ENCODE measurements around the gene TSPAN18.

TSPAN18 gene

DNA sequence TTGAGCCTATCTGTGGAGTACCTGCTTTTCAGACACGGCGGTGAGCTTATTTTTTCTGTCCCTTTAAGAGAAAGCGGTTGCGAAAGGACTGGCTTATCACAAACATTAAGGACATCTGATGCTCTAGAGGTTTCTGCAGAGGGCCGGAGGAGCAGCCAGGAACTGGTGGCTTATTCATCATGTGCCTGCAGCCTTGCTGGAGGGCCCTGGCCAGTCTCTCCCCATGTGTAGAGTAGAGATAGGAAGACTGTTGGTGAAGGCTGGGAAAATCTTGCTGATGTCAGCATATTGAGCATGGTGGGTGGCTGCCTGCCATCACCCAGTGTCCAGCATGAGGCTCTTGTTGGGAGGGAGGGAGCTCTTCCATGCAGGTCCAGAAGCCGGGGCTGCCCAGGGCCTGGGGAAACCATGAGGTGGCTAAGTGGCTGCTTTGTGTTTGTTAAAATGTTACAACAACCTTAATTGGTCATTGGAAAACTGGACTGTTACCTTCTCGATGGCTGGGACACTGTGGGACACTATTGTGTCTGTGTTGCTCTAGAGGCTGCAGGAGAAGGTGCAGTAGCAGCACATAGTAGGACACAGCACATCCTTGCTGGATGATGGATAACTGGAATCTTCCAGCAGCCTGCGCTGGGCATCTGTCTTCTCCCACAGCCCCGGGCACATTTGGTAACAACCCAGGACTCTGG is 54.3 kb downstream of the TSPAN18 start:
- no peak for DNase-seq

DNA sequence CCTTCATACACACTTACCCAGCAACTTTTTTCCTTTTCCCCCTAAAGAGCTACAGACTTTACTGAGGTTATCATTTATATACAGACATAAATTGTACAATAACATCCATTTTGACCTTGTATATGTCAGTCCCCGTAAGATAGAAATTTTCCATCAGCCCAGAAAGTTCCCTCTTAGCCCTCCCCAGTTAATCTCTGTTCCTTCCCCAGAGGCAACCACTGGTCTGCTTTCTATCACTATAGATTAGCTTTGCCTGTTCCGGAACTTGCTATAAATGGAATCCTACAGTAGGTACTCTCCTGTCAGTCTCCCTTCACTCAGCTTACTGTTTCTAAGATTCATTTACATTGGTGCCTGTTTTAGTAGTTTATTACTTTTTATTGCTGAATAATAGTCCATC is 54.9 kb downstream of the TSPAN18 start:
- no peak for DNase-seq

DNA sequence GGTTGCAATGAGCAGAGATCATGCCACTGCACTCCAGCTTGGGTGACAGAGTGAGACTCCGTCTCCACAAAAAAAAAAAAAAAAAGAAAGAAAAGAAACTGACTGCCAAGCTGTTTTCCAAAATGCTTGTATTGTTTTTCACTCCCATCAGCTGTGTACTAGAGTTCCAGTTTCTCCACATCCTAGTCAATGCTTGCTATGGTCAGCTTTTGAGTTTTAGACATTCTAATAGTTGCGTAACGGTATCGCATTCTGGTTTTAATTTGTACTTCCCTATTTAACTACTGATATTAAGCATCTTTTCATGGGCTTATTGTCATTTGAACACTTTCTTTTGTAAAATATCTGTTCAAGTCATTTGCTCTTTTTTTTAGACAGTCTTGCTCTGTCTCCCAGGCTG is 55.7 kb downstream of the TSPAN18 start:
- DNase-seq = no peak

DNA sequence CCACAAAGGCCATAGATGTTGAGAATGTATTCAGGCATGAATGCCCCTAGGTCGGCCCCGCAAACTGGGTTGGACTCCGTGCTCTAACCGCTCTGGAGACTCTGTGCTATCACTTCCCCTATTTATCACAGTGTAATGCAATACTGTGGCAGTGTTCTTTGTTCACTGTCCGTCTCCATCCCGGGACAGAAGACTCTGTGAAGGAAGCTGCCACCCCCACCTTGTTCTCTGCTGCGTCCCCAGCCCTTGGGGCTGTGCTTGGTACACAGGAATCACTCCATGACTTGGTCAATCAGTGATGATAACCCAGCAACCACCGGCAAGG is 57.6 kb downstream of the TSPAN18 start:
- DNase-seq = no peak

DNA sequence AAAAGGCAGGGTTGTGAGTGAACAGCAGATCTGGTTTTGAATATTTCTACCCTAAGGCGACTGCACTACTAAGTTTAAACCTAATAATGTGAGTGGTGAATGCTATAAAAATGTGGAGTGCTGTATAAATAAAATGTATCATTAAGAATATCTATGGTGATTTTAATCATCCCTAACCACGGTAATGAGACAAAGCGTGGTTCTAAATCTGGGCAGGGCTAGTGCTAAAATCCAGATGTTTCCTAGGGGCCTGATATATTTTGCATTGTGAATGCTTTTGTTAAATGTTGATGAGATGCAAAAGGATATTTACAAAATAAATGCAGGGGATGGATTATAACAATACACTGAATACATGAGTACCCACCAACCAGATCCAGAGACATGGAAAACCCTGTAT is 58.1 kb downstream of the TSPAN18 start:
- DNase-seq = no peak

DNA sequence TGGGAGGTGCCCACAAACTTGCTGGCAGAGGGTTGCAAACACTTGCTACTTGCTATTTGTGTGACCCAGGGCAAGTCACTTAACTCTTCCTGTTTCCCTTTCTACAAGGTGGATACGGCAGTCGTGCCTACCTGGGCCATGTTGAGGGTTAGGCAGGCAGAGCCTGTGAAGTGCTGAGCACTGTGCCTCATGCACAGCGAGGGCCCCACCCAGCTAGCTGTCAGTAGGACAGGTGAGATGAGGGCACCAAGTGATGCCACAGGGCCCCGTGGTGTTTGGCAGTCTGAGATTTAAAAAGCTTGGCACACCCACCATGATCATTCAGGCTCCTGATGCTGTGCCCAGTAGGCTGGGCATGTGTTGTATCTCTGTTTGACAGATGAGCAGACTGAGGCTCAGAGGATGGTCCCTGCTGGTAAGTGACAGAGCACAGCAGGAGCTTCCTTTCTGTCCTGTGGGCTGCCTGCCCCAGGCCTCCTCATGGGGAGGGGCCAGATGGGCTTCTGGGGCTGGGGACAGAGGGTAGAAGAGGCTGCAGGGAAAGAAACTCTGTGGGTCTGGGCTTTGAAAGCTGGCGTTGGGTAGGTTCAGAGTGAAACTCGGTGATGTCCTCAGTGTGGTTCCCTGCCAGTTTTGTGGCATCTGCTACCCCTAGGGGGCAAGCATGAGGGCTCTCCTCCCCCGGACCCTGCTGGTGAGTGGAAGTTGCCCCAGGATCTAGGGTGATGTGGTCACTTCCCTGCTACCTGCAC is 59.3 kb downstream of the TSPAN18 start:
- no peak for DNase-seq

DNA sequence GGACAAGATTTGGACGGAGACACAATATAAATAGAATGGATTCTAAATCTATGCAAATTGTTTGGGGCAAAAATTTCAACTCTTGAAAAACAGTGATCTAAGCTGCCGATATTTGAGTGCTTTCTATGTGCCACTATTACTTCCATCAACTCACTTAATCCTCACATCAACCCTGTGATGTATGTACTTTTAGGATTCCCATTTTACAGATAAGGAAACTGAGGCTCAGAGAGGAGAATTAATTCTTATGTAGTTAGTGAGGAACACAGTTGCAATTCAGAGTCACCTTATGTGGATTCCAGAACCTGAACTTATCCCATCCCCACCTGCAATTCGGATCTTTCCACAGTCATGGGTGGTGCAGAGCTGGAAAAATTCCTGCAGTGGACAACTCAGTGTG is 60.3 kb downstream of the TSPAN18 start:
- DNase-seq = no peak

DNA sequence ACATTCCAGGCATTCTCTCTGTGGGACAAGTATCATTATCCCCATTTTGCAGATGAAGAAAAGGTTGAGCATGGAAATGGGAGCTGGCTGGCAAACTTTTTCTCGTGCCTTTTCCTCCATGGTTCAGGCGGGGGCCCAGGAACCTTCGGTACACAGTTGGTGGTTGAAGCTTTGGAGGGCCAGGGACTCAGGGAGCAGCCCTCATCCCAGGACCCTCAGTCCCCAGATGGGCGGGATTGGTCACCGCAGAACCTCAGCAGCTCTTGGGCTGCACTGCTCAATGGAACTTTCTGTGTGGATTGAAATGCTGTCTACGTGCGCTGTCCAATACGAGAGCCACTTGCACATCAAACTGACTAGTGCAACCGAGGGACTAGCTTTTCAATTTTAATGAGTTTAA is 61.2 kb downstream of the TSPAN18 start:
- no peak for DNase-seq

DNA sequence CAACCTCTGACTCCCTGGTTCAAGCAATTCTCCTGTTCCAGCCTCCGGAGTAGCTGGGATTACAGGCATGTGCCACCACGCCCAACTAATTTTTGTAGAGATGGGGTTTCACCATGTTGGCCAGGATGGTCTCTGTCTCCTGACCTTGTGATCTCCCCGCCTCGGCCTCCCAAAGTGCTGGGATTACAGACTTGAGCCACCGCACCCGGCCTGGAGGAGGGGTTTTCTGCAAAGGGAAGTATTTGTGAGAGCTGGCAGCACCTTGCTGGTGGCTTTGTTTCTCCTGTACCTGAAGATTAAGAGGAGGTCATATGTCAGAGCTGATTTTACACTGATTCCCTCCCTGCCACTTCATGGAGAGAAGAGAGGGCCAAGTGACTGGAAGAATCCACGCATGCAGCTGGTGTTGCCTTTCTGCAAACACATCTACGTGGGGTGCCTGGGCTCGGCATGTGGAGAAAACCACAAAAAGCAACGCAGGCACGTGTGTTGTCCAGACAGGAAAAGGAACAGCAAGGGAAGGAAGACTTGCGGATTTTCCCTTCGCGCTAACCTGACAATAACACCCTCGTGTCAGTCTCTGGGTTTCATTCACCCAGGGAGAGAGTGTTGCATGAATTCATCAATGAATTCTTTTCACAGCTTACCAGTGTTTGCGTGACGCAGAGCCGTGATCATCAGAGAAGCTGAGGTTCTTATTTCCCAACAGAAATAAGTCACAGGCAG is 61.9 kb downstream of the TSPAN18 start:
- no peak for DNase-seq

DNA sequence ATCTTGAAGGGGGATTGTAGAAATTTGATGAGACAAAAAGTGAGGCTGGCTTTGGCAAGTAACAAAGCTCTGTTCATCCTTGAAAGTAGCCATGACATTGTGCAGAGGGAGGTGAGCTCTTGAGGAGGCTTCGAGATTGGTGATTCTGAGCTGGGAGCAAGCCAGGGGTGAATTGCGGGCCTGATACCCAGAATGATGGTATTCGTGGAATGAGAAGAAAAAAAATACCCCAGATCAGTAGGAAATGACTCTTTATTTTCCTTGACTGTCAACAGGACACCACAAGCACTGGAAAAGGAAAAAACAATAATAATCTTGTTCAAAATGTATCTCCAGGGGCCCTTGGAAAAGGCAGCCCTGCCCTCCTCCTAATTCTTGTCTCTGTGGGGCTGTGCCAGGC is 62.7 kb downstream of the TSPAN18 start:
- DNase-seq = no peak

DNA sequence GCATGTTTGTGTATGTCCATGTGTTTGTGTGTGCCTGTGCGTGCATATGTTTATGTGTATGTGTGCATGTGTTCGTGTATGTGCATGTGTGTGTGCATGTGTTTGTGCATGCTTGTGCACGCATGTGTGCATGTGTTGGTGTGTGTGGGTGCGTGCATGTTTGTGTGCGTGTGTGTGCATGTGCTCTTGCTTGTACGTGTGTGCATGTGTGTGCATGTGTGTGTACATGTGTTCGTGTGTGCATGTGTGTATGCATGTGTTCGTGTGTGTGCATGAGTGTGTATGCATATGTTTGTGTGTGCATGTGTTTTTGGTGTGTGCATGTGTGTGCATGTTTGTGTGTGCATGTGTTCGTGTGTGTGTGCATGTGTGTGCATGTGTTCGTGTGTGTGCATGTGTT is 63.4 kb downstream of the TSPAN18 start:
- DNase-seq = no peak

DNA sequence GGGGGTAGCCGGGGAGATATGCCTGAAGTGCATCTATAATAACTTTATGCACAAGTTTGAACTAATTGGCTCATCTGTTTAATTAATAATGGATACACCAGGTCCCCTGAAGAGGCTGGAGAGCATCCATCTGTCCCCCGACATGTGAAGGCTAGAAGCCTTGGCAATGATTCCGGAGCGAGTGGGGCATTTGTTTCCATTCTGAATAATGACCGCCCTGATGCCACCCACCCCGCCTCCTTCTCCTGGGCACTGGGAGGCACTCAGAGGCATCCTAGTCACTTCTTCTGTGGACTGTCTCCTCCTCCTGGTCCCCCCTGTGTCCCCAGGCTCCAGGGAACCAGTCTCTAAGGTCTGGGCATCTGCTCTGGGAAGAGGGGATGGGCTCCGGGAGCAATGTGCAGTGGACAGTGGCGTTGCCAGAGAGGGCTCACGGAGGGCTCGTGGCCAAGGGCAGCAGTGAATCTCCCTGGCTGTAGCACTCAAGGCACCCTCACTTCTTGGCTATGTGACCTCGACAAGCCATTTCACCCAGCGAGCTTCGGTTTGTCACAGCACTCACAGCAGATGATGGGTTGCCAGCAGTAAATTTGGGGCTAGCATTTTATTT is 64.7 kb downstream of the TSPAN18 start:
- DNase-seq = no peak

DNA sequence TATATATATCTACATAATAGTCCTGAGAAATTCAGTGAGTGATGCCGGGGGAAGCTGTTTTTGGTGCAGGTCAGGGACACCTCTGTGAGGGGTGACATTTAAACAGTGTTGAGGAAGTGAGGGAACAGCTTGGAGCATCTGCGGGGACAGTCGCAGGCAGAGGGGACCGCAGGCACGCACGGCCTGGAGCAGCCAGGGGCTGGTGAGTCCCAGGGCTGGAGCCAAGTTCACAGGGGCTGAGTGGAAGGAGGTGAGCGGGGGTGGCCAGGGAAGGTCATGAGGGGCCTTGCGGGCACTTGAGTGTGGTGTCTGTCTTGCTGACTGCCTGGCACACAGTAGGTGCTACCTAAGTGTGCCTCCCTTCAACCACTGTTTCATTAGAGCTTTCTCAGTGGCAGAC is 65.4 kb downstream of the TSPAN18 start:
- DNase-seq = no peak

DNA sequence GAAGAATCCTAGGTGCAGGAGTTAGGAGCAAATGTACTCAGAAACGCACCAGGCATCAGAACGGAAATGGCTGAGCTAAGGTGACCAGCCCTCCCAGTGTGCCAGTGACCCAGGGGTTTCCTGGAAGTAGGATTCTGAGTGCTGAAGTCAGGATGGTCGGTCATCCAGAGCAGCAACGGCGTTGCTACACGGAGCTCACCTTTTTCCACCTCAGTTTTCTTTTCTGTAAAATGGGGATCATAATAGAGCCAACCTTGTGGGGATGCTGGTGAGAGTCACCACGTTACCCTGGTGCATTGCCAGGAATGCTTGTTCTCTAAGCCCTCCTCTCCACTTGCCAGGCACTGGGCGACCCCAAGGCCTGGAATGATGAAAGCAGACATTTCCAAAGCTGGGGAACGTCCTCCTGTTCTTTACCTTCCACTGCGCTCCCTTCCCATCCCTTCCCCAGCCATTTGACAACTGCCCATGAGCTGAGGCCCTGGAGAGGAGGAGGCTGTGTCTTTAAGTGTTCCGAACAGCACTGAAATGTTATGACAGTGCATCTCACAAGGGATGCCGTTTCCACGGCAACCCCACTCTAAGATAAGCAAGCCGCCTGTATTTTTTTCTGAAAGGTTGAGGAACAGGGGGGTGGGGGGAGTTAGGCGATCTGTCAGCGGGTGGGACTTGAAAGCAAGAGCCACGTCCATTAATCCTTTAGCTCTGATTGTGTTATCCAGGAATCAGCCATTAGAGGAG is 66.8 kb downstream of the TSPAN18 start:
- DNase-seq = no peak

DNA sequence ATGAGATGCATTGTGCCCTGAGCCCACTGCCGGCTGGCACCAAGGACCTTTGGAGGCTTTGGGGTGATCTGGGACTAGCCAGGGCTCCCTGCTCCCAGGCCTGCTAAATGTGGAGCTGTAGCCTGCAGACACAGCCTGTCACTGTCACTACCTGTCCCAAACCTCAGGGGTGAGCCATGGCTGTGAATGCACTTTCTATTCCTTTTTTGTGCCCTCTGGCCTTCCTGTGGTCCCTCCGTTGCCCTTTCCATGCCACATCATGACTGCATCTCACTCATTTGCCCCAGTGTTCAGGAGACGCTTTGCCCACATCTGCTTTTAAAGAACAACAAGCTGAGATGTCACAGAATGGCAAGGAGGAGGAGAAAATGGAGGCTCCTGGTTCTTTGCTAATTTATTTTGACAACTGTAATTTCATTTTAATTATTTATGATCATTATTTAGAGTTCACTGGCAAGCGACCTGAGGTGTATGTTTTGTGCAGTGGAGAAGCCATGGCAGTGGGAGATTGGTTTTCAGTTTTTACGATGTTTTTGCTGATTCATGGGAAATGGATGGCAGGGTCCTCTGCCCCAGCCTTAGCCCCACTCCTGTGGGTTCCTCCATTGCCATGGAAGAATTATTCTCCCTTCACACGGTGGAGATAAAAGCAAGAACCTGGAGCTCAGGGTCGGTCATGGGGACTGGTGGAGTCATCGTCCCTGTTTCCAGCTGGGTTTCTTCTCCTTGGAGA is 69.2 kb downstream of the TSPAN18 start:
- DNase-seq = no peak

DNA sequence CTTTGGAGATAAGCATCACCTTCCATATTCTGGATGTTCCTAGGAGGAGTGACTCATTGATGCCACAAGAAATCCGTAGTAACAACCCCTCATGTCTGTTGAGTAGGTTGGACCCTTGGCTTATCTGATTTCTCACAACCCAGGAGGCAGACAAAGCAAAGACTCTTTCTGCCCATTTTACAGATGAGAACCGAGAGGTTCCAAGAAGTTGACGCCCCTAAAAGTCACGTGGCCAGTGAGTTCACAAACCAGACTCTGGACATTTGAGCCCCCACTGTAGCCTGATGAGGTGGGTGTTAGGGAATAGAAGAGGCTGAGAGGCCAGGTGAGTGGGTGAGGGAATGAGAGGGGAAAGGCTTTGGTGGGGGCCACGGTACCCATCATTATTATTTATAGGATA is 70.3 kb downstream of the TSPAN18 start:
- no peak for DNase-seq

DNA sequence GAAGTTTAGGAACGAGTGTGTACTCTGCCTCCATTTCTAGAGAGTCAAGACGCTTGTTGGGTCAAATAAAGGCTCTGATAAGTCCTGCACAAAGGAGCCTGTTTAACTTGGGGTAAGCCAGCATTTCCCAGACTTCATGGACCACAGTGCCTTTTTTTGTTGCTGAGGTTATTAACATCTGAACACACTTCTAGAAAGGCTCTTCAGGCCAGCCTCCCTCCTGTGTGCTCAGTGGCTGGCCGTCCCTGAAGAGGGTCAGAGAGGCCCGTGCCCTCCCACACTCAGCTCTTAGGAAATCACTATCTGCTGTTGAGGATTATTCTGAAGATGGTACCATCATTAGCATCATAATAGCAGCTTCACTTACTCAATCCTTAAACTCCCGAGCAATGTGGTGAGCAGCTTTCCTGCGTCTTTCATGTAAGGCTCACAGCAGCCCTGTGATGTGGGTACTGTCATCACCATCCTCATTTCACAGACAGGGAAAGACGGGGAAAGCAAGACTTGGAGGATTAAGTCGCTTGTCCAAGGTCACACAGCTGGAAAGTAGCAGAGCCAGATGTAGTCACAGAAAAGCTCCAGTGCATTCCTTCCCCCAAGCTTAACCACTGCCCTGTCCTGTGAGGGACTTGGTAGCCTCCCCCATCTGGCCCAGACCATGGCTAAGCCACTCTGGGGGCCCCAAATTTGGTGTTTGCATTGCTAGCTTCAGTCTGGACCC is 71.3 kb downstream of the TSPAN18 start:
- DNase-seq = no peak

DNA sequence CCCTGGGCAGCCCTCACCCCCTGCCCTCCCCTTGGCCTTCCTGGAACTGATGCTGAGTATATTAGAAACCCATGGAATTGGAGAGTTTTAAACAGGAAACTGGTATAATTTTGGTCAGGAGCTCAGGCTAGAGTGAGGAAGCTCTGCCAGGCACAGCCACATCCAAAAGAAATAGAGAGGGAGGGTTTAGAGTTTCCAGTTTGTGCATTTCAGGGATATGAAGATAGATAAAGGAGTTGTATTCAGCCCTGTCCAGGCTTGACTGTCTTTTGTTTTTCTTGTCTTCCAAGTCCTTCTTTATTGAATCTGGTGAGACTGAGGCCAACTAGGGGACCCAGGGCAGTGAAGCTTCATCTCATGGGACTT is 71.8 kb downstream of the TSPAN18 start:
- no peak for DNase-seq

DNA sequence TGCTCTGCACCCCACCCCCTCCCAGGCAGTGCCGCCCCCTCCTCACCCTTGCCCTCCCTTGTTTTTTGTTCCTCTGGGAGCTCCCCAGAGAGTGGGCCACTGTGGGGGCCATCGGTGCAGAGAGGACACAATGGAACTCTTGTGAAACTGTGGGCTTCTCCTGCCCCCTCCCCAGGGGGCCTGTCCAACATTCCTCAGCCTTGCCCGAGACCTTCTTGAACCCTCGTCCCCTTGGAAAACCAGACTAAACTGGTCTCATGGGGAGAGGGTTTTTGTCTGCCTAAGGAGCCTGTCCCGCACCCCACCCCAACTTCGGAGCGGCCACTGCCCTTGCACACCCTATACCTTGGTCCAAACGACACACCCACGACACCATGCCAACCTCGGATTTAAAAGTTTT is 72.2 kb downstream of the TSPAN18 start:
- no peak for DNase-seq

DNA sequence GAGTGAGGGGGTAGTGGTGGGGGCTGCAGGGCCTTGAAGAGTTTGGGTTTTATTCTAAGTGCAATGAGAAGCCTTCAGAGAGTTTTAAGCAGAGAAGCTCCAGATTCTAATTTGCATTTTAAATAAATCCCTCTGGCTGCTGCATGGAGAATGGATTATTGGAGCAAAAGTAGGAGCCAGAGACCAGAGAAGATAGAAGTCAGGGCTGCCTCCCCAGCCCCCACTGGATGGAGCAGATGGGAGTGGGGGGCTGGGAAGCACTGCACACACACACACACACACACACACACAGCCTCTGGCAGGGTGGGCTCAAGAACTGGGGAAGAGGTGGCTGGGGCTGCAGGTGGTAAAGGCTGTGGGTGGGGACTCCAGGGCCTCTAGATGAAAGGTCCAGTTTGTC is 75.6 kb downstream of the TSPAN18 start:
- DNase-seq = no peak

DNA sequence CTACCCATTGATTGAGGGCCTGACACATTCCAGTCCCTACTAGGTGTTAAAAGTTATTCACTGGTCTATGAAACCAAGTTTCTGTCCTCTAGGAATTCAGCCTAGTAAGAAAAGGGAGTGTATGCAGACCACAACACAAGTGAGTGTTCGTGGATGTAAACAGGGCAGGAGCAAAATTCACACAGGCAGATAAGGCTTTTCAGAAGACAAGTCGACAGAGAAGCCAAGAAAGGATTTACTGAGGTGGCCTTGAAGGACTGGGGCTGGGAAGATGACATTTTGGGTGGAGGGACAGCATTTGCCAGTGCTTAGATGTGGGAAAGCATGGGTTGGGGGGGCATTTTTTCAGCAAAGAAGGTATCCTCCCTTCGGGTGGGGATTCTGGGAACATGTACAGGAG is 76.2 kb downstream of the TSPAN18 start:
- DNase-seq = no peak

Data from NCI-H748 treated with DMSO at 0.1 percent for 48 hours (cell line).